Smooth muscle cell (in vitro differentiated cells): ENCODE measurements around the gene RASGRP4. TPM values are rescaled to one million over a fixed set of nuclear protein-coding genes. Genes with fewer than 3 reads are reported as not detected.

Source experiments
- DNase-seq: peaks from one replicate; lab custom pipeline; 2025; ENCODE audit not compliant: unreplicated experiment; lab: John Stamatoyannopoulos, UW
- H2AFZ ChIP-seq: fragments of 200-600 bp; sonication (generic); 2 replicates; pipeline ENCODE4 v1.6.0; 2016; ENCODE audit warnings: antibody characterized with exemption, low read depth, mild to moderate bottlenecking
- H3F3A ChIP-seq: fragments of 200-600 bp; sonication (generic); 2 replicates; pipeline ENCODE4 v1.6.0; 2017; ENCODE audit warnings: antibody characterized with exemption, low read depth
- H3K27ac ChIP-seq: fragments of 200-600 bp; sonication (generic); 2 replicates; pipeline ENCODE4 v1.5.1; 2016; ENCODE audit warnings: low read depth, mild to moderate bottlenecking
- H3K27me3 ChIP-seq: fragments of 200-600 bp; sonication (generic); 2 replicates; pipeline ENCODE4 v1.6.1; 2016; ENCODE audit warnings: low read depth, mild to moderate bottlenecking
- H3K36me3 ChIP-seq: fragments of 200-600 bp; sonication (generic); 2 replicates; pipeline ENCODE4 v1.5.1; 2016; ENCODE audit warnings: low read depth
- H3K4me1 ChIP-seq: fragments of 200-600 bp; sonication (generic); 2 replicates; pipeline ENCODE4 v1.5.1; 2016; ENCODE audit warnings: low read depth
- H3K4me2 ChIP-seq: fragments of 200-600 bp; sonication (generic); 2 replicates; pipeline ENCODE4 v1.6.0; 2016; ENCODE audit warnings: mild to moderate bottlenecking
- H3K4me3 ChIP-seq: fragments of 200-600 bp; sonication (generic); 2 replicates; pipeline ENCODE4 v1.5.1; 2016; ENCODE audit warnings: mild to moderate bottlenecking
- H3K79me2 ChIP-seq: fragments of 200-600 bp; sonication (generic); 2 replicates; pipeline ENCODE4 v1.6.0; 2016; ENCODE audit warnings: low read depth, mild to moderate bottlenecking
- H3K9ac ChIP-seq: fragments of 200-600 bp; sonication (generic); 2 replicates; pipeline ENCODE4 v1.6.0; 2016; ENCODE audit warnings: low read depth
- H3K9me3 ChIP-seq: fragments of 200-600 bp; sonication (generic); replicated peaks from 2 replicates; pipeline ENCODE4 v1.5.1; 2016; ENCODE audit warnings: low read depth
- H4K20me1 ChIP-seq: fragments of 200-600 bp; sonication (generic); 2 replicates; pipeline ENCODE4 v1.6.0; 2016; ENCODE audit warnings: low read depth
- CTCF ChIP-seq: fragments of 200-600 bp; sonication (generic); IDR thresholded peaks from 2 replicates; pipeline ENCODE4 v1.5.1; 2017; ENCODE audit warnings: borderline replicate concordance, mild to moderate bottlenecking, antibody characterized with exemption; ENCODE audit not compliant: insufficient read depth, poor library complexity, severe bottlenecking
- WGBS: methylation state at CpG from one replicate; pipeline ENCODE4 v1.1.7; 2016; ENCODE audit warnings: low lambda C conversion rate; 5-methylcytosine and 5-hydroxymethylcytosine counted together
- polyA plus RNA-seq: library from polyadenylated mRNA; unstranded; fragments of >200 nt; fragmentation: Nextera tagmentation; extraction: Ambion mirVana; gene quantifications from 2 replicates; pipeline ENCODE4 v1.2.1, GENCODE V29; 2016
- total RNA-seq: library from RNA; depleted of rRNA; stranded (reverse); fragments of >200 nt; gene quantifications from 2 replicates; pipeline ENCODE4 v1.2.3, GENCODE V29; 2014

The RASGRP4 gene
- total and polyA plus RNA-seq, 2 experiments from 2014 or later, result not detected

GRCh38 chr19:38452430-38453366 lies 26.7 kb upstream of the RASGRP4 start:
- Histone ChIP-seq H3K36me3 (no peaks in the 10 kb centered on the region), H3K27me3 (no peaks in the 10 kb centered on the region), H3K9me3 (no peaks in the 10 kb centered on the region), H3K9ac (no peak overlapping the region), H3K4me2 (no peak overlapping the region), H3K4me1 (no peaks in the 10 kb centered on the region), H3K79me2 (no peaks in the 10 kb centered on the region), H3K27ac (no peak overlapping the region), H2AFZ (no peak overlapping the region), H3F3A (no peaks in the 10 kb centered on the region), H3K4me3 (no peak overlapping the region), H4K20me1 (no peaks in the 10 kb centered on the region)
- WGBS, result 58% methylated on average over 38 of the region's 45 CpGs
- TF ChIP-seq CTCF, result no peak
- no peak for DNase-seq

- no peaks in the 10 kb centered on the region for H3K27me3 ChIP-seq
- H3K27ac ChIP-seq, result no peak overlapping the region
- H3K9ac ChIP-seq, result no peak overlapping the region
- H3K9me3 ChIP-seq, result no peaks in the 10 kb centered on the region
- no peaks in the 10 kb centered on the region for H3K79me2 ChIP-seq
- H3K4me2 ChIP-seq, result no peak overlapping the region
- no peaks in the 10 kb centered on the region for H4K20me1 ChIP-seq
- no peak for TF ChIP-seq CTCF
- 89% methylated on average over 8 of the region's 9 CpGs for WGBS
- H3K4me3 ChIP-seq, result no peak overlapping the region
- no peaks in the 10 kb centered on the region for H3F3A ChIP-seq
- no peaks in the 10 kb centered on the region for H3K4me1 ChIP-seq
- H2AFZ ChIP-seq, result no peak overlapping the region
- no peaks in the 10 kb centered on the region for H3K36me3 ChIP-seq
- DNase-seq, result no peak
Measured at GRCh38 chr19:38451629-38452028, 25.6 kb upstream of the RASGRP4 start.

GRCh38 chr19:38451036-38451435 lies 25.0 kb upstream of the RASGRP4 start:
- no peak overlapping the region for H2AFZ ChIP-seq
- no peaks in the 10 kb centered on the region for H3F3A ChIP-seq
- no peak overlapping the region for H3K4me3 ChIP-seq
- H3K4me2 ChIP-seq, result no peak overlapping the region
- no peaks in the 10 kb centered on the region for H3K79me2 ChIP-seq
- no peaks in the 10 kb centered on the region for H4K20me1 ChIP-seq
- H3K27me3 ChIP-seq, result no peaks in the 10 kb centered on the region
- H3K27ac ChIP-seq, result no peak overlapping the region
- no peak overlapping the region for H3K9ac ChIP-seq
- H3K4me1 ChIP-seq, result no peaks in the 10 kb centered on the region
- DNase-seq, result no peak
- TF ChIP-seq CTCF, result no peak
- H3K36me3 ChIP-seq, result no peaks in the 10 kb centered on the region
- WGBS, result 94% methylated on average over 8 of the region's 8 CpGs
- no peaks in the 10 kb centered on the region for H3K9me3 ChIP-seq

GRCh38 chr19:38449518-38449917 lies 23.5 kb upstream of the RASGRP4 start:
- Histone ChIP-seq H3K4me2 (no peak overlapping the region), H3K36me3 (no peaks in the 10 kb centered on the region), H3K79me2 (no peaks in the 10 kb centered on the region), H3K4me3 (no peak overlapping the region), H4K20me1 (no peaks in the 10 kb centered on the region), H3K9ac (no peak overlapping the region), H3F3A (no peaks in the 10 kb centered on the region), H3K9me3 (no peaks in the 10 kb centered on the region), H2AFZ (no peak overlapping the region), H3K4me1 (no peaks in the 10 kb centered on the region), H3K27me3 (no peaks in the 10 kb centered on the region), H3K27ac (no peak overlapping the region)
- 88% methylated on average over 5 of the region's 5 CpGs for WGBS
- DNase-seq, result no peak
- TF ChIP-seq CTCF, result no peak
